Measurements from ENCODE around the gene LDLRAD3.

DNA sequence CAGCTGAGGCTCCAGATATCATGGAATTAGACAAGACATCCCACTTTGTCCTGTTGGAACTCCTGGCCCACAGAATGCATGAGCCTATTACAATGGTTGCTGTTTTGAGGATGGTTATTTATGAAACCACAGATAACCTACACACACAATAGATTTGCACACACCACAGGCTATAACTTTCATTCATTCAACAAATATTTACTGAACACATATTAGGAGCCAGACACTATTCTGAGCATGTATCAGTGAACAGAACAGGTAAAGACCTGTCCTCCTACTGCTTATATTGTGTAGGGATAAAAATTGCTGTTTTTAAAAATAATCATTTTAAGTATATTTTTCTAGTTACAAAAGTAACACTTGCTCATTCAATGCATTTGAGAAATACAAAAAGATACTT is 13.4 kb upstream of the LDLRAD3 start:
- TF ChIP-seq, protein P1, sequence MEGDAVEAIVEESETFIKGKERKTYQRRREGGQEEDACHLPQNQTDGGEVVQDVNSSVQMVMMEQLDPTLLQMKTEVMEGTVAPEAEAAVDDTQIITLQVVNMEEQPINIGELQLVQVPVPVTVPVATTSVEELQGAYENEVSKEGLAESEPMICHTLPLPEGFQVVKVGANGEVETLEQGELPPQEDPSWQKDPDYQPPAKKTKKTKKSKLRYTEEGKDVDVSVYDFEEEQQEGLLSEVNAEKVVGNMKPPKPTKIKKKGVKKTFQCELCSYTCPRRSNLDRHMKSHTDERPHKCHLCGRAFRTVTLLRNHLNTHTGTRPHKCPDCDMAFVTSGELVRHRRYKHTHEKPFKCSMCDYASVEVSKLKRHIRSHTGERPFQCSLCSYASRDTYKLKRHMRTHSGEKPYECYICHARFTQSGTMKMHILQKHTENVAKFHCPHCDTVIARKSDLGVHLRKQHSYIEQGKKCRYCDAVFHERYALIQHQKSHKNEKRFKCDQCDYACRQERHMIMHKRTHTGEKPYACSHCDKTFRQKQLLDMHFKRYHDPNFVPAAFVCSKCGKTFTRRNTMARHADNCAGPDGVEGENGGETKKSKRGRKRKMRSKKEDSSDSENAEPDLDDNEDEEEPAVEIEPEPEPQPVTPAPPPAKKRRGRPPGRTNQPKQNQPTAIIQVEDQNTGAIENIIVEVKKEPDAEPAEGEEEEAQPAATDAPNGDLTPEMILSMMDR (IDR thresholded peaks at IDR 0.05) = no peak
- TF ChIP-seq POLR2A (IDR thresholded peaks at IDR 0.05) = no peak

Measured in uterus (tissue), 2 donors.